Panc1 (cell line): ENCODE data around the gene SPAG5.

Experiments used
- POLR2AphosphoS5 ChIP-seq: IDR thresholded peaks from 2 replicates; pipeline ENCODE4 v1.6.1; 2012; ENCODE audit warnings: mild to moderate bottlenecking, low read depth, low read length, moderate library complexity
- TCF7L2 ChIP-seq: IDR thresholded peaks from 2 replicates; pipeline ENCODE4 v1.6.1; 2011; ENCODE audit warnings: mild to moderate bottlenecking, low read depth, low read length, inconsistent platforms
- TF ChIP-seq, protein P1 (sequence below): fragments of 450-650 bp; IDR thresholded peaks from 2 replicates; pipeline ENCODE4 v1.5.1; 2017; ENCODE audit warnings: mild to moderate bottlenecking

GRCh38 chr17:28582513-28582912 is 16.3 kb downstream of the SPAG5 start:
- TF ChIP-seq POLR2AphosphoS5: no peak
- TF ChIP-seq, protein P1, sequence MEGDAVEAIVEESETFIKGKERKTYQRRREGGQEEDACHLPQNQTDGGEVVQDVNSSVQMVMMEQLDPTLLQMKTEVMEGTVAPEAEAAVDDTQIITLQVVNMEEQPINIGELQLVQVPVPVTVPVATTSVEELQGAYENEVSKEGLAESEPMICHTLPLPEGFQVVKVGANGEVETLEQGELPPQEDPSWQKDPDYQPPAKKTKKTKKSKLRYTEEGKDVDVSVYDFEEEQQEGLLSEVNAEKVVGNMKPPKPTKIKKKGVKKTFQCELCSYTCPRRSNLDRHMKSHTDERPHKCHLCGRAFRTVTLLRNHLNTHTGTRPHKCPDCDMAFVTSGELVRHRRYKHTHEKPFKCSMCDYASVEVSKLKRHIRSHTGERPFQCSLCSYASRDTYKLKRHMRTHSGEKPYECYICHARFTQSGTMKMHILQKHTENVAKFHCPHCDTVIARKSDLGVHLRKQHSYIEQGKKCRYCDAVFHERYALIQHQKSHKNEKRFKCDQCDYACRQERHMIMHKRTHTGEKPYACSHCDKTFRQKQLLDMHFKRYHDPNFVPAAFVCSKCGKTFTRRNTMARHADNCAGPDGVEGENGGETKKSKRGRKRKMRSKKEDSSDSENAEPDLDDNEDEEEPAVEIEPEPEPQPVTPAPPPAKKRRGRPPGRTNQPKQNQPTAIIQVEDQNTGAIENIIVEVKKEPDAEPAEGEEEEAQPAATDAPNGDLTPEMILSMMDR: no peak
- TF ChIP-seq TCF7L2: no peak
